Endodermal cell (in vitro differentiated cells): ENCODE results near the gene CEACAM19. TPM values are rescaled to one million over a fixed set of nuclear protein-coding genes. Genes with fewer than 3 reads are reported as not detected.
"Not testable (repeated sequence)": the region's sequence is repeated elsewhere in the genome, so short reads cannot be mapped to it uniquely, and the experiment has no call there.

Experiments used
- DNase-seq: peaks from one replicate; pipeline ENCODE4 v3.0.0-alpha.2; 2017
- H3K27ac ChIP-seq: 2 replicates; pipeline ENCODE4 v1.5.1; 2013; ENCODE audit warnings: mild to moderate bottlenecking, low read depth, low read length, moderate library complexity
- H3K27me3 ChIP-seq: 2 replicates; pipeline ENCODE4 v1.6.1; 2013; ENCODE audit warnings: mild to moderate bottlenecking, low read length, moderate library complexity; ENCODE audit not compliant: insufficient read depth, control insufficient read depth, poor library complexity, severe bottlenecking
- H3K36me3 ChIP-seq: 2 replicates; pipeline ENCODE4 v1.7.0; 2013; ENCODE audit warnings: mild to moderate bottlenecking, low read length, moderate library complexity; ENCODE audit not compliant: control insufficient read depth, insufficient read depth
- H3K4me1 ChIP-seq: one replicate; pipeline ENCODE4 v1.7.0; 2013; ENCODE audit warnings: low read length; ENCODE audit not compliant: control insufficient read depth, insufficient read depth
- H3K4me3 ChIP-seq: 2 replicates; pipeline ENCODE4 v1.5.1; 2013; ENCODE audit warnings: mild to moderate bottlenecking, low read length, moderate library complexity
- H3K9ac ChIP-seq: 2 replicates; pipeline ENCODE4 v1.6.1; 2013; ENCODE audit warnings: mild to moderate bottlenecking, low read length, moderate library complexity; ENCODE audit not compliant: poor library complexity, severe bottlenecking; ENCODE audit errors: extremely low read depth
- H3K9me3 ChIP-seq: 2 replicates; pipeline ENCODE4 v1.6.1; 2013; ENCODE audit warnings: mild to moderate bottlenecking, low read length, moderate library complexity; ENCODE audit not compliant: control insufficient read depth
- H3K27ac Mint-ChIP-seq: 2 replicates; pipeline ENCODE4 v1.8.0; 2020; ENCODE audit warnings: mixed read lengths
- H3K27me3 Mint-ChIP-seq: 2 replicates; pipeline ENCODE4 v1.8.0; 2021; ENCODE audit warnings: mild to moderate bottlenecking, mixed read lengths; ENCODE audit not compliant: insufficient read depth
- H3K36me3 Mint-ChIP-seq: 2 replicates; pipeline ENCODE4 v1.8.0; 2020; ENCODE audit warnings: low read depth, mixed read lengths
- H3K4me1 Mint-ChIP-seq: 2 replicates; pipeline ENCODE4 v1.8.0; 2020; ENCODE audit warnings: mixed read lengths
- H3K4me3 Mint-ChIP-seq: 2 replicates; pipeline ENCODE4 v1.8.0; 2020; ENCODE audit warnings: mild to moderate bottlenecking, moderate library complexity, mixed read lengths
- H3K9me3 Mint-ChIP-seq: 2 replicates; pipeline ENCODE4 v1.8.0; 2020; ENCODE audit warnings: mild to moderate bottlenecking, mixed read lengths
- WGBS, 2 experiments: methylation state at CpG; one replicate each; pipeline versions ENCODE4 v1.1.5 to v1.1.7; 2013; ENCODE audit warnings: missing lambda C conversion rate in 2 of 2, mixed read lengths in 1 of 2; ENCODE audit not compliant: insufficient coverage in 1 of 2, insufficient read length in 1 of 2; 5-methylcytosine and 5-hydroxymethylcytosine counted together
- total RNA-seq, 2 donors: library from RNA; stranded (reverse); fragmentation: NEBNext Ultra II Directional in 1 of 2; extraction: Animal tissue kit (Norgen Biotek cat#: 25700) in 1 of 2; gene quantifications; 2 replicates in 1 of 2; 3 replicates in 1 of 2; pipeline ENCODE4 v1.2.1, GENCODE V29; 2021
- TF ChIP-seq, protein P1 (sequence below): fragments of 200-600 bp; sonication (generic); conservative IDR thresholded peaks from 2 replicates; pipeline ENCODE4 v1.5.0; 2021; ENCODE audit warnings: antibody characterized with exemption, mild to moderate bottlenecking

CEACAM19 gene
- total RNA-seq, 2 donors from 2014 or later = 2.2 to 2.8 TPM

DNA sequence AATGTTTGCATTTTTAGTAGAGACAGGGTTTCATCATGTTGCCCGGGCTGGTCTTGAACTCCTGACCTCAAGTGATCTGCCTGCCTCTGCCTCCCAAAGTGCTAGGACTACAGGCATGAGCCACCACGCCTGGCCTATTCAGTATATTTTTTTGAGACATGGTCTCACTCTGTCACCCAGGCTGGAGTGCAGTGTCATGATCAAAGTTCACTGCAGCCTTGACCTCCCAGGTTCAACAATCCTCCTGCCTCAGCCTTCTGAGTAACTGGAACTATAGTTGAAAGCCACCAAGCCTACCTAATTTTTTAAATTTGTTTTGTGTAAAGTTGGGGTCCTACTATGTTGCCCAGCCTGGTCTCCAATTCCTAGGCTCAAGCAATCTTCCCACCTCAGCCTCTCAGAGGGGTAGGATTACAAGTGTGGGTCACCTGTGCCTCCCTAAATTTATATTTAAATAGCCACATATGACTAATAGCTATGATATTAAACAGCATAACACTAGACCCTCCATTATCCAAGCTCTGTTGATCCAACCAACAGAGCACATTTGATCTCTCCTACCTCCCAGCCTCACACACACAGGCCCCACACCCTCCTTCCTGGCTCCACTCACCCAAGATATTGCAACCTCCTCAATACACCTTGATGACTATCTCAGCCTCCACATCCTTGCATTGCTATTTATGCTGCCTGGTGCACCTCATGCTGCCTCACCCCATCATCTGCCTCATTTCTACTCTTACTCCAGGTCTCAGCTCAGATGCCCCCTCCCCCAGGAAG, 2.1 kb upstream of the CEACAM19 start:
- no peak overlapping the region for H3K4me3 ChIP-seq
- H3K27me3 ChIP-seq = no peaks in the 10 kb centered on the region
- DNase-seq = no peak
- no peak overlapping the region for H3K4me3 Mint-ChIP-seq
- no peaks in the 10 kb centered on the region for H3K9me3 Mint-ChIP-seq
- no peaks in the 10 kb centered on the region for H3K36me3 ChIP-seq
- H3K27ac Mint-ChIP-seq = no peak overlapping the region
- no peak overlapping the region for H3K27ac ChIP-seq
- H3K27me3 Mint-ChIP-seq = peaks cover 1% of the 10 kb centered on the region
- no peaks in the 10 kb centered on the region for H3K9me3 ChIP-seq
- no peaks in the 10 kb centered on the region for H3K4me1 ChIP-seq
- 85 to 92% methylated on average over 2 of the region's 2 CpGs for WGBS, 2 experiments
- TF ChIP-seq, protein P1, sequence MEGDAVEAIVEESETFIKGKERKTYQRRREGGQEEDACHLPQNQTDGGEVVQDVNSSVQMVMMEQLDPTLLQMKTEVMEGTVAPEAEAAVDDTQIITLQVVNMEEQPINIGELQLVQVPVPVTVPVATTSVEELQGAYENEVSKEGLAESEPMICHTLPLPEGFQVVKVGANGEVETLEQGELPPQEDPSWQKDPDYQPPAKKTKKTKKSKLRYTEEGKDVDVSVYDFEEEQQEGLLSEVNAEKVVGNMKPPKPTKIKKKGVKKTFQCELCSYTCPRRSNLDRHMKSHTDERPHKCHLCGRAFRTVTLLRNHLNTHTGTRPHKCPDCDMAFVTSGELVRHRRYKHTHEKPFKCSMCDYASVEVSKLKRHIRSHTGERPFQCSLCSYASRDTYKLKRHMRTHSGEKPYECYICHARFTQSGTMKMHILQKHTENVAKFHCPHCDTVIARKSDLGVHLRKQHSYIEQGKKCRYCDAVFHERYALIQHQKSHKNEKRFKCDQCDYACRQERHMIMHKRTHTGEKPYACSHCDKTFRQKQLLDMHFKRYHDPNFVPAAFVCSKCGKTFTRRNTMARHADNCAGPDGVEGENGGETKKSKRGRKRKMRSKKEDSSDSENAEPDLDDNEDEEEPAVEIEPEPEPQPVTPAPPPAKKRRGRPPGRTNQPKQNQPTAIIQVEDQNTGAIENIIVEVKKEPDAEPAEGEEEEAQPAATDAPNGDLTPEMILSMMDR = no peak
- H3K9ac ChIP-seq = no peak overlapping the region
- H3K4me1 Mint-ChIP-seq = no peaks in the 10 kb centered on the region
- no peaks in the 10 kb centered on the region for H3K36me3 Mint-ChIP-seq

DNA sequence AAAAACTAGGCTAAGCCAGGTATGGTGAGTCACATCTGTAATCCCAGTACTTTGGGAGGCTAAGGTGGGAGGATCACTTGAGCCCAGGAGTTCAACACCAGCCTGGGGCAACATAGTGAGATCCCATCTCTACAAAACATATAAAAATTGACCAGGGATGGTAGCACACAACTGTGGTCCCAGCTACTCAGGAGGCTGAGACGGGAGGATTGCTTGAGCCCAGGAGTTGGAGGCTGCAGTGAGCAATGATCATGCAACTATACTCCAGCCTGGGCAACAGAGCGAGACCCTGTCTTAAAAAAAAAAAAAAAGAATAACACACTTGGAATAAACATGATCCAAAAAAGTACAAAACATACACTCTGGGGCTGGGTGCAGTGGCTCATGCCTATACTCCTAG, 1.3 kb upstream of the CEACAM19 start:
- not testable (repeated sequence) for H3K4me1 Mint-ChIP-seq, H3K27me3 Mint-ChIP-seq, H3K4me1 ChIP-seq, H3K9me3 ChIP-seq, H3K36me3 Mint-ChIP-seq, H3K9ac ChIP-seq, H3K9me3 Mint-ChIP-seq, H3K36me3 ChIP-seq, H3K4me3 ChIP-seq, H3K4me3 Mint-ChIP-seq, H3K27ac ChIP-seq, H3K27ac Mint-ChIP-seq, H3K27me3 ChIP-seq, DNase-seq
- 83 to 89% methylated on average over 1 to 2 of the region's 2 CpGs for WGBS, 2 experiments

DNA sequence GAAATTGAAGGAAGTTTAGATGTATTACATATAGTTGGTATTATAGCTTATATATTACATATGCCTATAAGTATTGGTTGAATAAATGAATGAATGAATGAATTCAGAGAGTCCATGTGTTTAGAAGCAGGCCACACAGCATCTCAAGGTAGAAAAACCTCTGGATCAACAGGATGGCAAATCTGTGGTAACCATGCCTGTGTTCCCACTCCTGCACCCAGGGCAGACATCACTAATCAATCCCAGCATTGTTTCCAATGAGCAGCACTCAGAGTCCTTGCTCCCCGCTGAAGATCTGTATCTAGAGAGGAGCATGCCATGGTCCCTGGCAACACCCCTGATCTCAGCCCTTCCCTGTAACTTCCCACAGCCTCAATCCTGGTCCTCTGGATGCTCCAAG, 944 bp downstream of the CEACAM19 start:
- H3K4me1 ChIP-seq = no peaks in the 10 kb centered on the region
- TF ChIP-seq, protein P1 = no peak
- no peak overlapping the region for H3K27ac ChIP-seq
- no peaks in the 10 kb centered on the region for H3K9me3 ChIP-seq
- no peaks in the 10 kb centered on the region for H3K36me3 Mint-ChIP-seq
- no peak overlapping the region for H3K4me3 Mint-ChIP-seq
- H3K4me3 ChIP-seq = no peak overlapping the region
- 82 to 86% methylated on average over 1 of the region's 1 CpG for WGBS, 2 experiments
- no peaks in the 10 kb centered on the region for H3K36me3 ChIP-seq
- no peak overlapping the region for H3K27ac Mint-ChIP-seq
- H3K9me3 Mint-ChIP-seq = no peaks in the 10 kb centered on the region
- DNase-seq = no peak
- H3K4me1 Mint-ChIP-seq = peaks cover 2% of the 10 kb centered on the region
- H3K9ac ChIP-seq = no peak overlapping the region
- H3K27me3 ChIP-seq = no peaks in the 10 kb centered on the region
- peaks cover 6% of the 10 kb centered on the region for H3K27me3 Mint-ChIP-seq
